Brain pericyte (primary cell): ENCODE data around the gene EML6.

Experiments
- DNase-seq: peaks from one replicate; pipeline ENCODE4 v3.0.0-alpha.2; 2012; ENCODE audit warnings: low read depth, low spot score

EML6 gene

GRCh38 chr2:54755641-54756326 lies 32.3 kb downstream of the EML6 start:
- no peak for DNase-seq

- no peak for DNase-seq
Observed at GRCh38 chr2:54757500-54757899, 34.0 kb downstream of the EML6 start.

GRCh38 chr2:54758951-54759350 lies 35.5 kb downstream of the EML6 start:
- DNase-seq, result no peak

- DNase-seq, result no peak
Observed at GRCh38 chr2:54760310-54760709, 36.8 kb downstream of the EML6 start.

- no peak for DNase-seq
Observed at GRCh38 chr2:54763636-54764291, 40.3 kb downstream of the EML6 start.

GRCh38 chr2:54767921-54768320 lies 44.5 kb downstream of the EML6 start:
- no peak for DNase-seq

GRCh38 chr2:54768772-54769428 lies 45.4 kb downstream of the EML6 start:
- DNase-seq, result no peak

GRCh38 chr2:54770211-54770610 lies 46.7 kb downstream of the EML6 start:
- DNase-seq, result no peak

GRCh38 chr2:54770676-54771075 lies 47.2 kb downstream of the EML6 start:
- DNase-seq, result no peak

- DNase-seq, result no peak
Observed at GRCh38 chr2:54771166-54771885, 47.9 kb downstream of the EML6 start.

- no peak for DNase-seq
Observed at GRCh38 chr2:54772110-54772509, 48.6 kb downstream of the EML6 start.

GRCh38 chr2:54772531-54772930 lies 49.1 kb downstream of the EML6 start:
- DNase-seq, result no peak

GRCh38 chr2:54773233-54773632 lies 49.8 kb downstream of the EML6 start:
- DNase-seq, result no peak

- DNase-seq, result no peak
Observed at GRCh38 chr2:54773838-54774237, 50.4 kb downstream of the EML6 start.

- DNase-seq, result no peak
Observed at GRCh38 chr2:54775710-54776109, 52.2 kb downstream of the EML6 start.

- DNase-seq, result no peak
Observed at GRCh38 chr2:54776494-54776893, 53.0 kb downstream of the EML6 start.

GRCh38 chr2:54783349-54783748 lies 59.9 kb downstream of the EML6 start:
- DNase-seq, result no peak

- no peak for DNase-seq
Observed at GRCh38 chr2:54787270-54787669, 63.8 kb downstream of the EML6 start.

GRCh38 chr2:54787755-54788366 lies 64.4 kb downstream of the EML6 start:
- DNase-seq, result no peak

- no peak for DNase-seq
Observed at GRCh38 chr2:54789878-54790277, 66.4 kb downstream of the EML6 start.

GRCh38 chr2:54791831-54792230 lies 68.4 kb downstream of the EML6 start:
- DNase-seq, result no peak

GRCh38 chr2:54797307-54797706 lies 73.8 kb downstream of the EML6 start:
- DNase-seq, result no peak
